IPS-20b (cell line): Measurements from ENCODE around the gene TDRD3.

ENCODE experiments used
- H3K27ac ChIP-seq: one replicate; pipeline ENCODE4 v1.5.1; 2013; ENCODE audit warnings: low read length
- H3K27me3 ChIP-seq: 2 replicates; pipeline ENCODE4 v1.6.1; 2013; ENCODE audit warnings: mild to moderate bottlenecking, low read length, inconsistent platforms; ENCODE audit not compliant: insufficient read depth
- H3K36me3 ChIP-seq: 2 replicates; pipeline ENCODE4 v1.6.1; 2013; ENCODE audit warnings: low read depth, mild to moderate bottlenecking, inconsistent platforms, low read length, moderate library complexity; ENCODE audit not compliant: insufficient read depth
- H3K4me1 ChIP-seq: 2 replicates; pipeline ENCODE4 v1.6.1; 2013; ENCODE audit warnings: mild to moderate bottlenecking, control low read depth, inconsistent platforms, low read length, moderate library complexity; ENCODE audit not compliant: insufficient read depth
- H3K4me3 ChIP-seq: 2 replicates; pipeline ENCODE4 v1.5.1; 2013; ENCODE audit warnings: mild to moderate bottlenecking, low read length, inconsistent platforms
- H3K9ac ChIP-seq: 2 replicates; pipeline ENCODE4 v1.6.1; 2013; ENCODE audit warnings: low read depth, mild to moderate bottlenecking, inconsistent platforms, low read length, moderate library complexity
- H3K9me3 ChIP-seq: 2 replicates; pipeline ENCODE4 v1.6.1; 2013; ENCODE audit warnings: mild to moderate bottlenecking, low read depth, low read length, inconsistent platforms; ENCODE audit not compliant: insufficient read depth

Gene TDRD3

GRCh38 chr13:60426075-60426474, 29.1 kb downstream of the TDRD3 start:
- H3K27me3 ChIP-seq: no peaks in the 10 kb centered on the region

GRCh38 chr13:60427285-60427684, 30.3 kb downstream of the TDRD3 start:
- no peaks in the 10 kb centered on the region for H3K4me1 ChIP-seq
- H3K9me3 ChIP-seq: no peaks in the 10 kb centered on the region
- no peak overlapping the region for H3K4me3 ChIP-seq
- no peaks in the 10 kb centered on the region for H3K27me3 ChIP-seq
- H3K27ac ChIP-seq: no peak overlapping the region
- no peak overlapping the region for H3K9ac ChIP-seq
- no peaks in the 10 kb centered on the region for H3K36me3 ChIP-seq

More at GRCh38 chr13:60426075-60426474, 29.1 kb downstream of the TDRD3 start:
- no peak overlapping the region for H3K9ac ChIP-seq
- H3K9me3 ChIP-seq: no peaks in the 10 kb centered on the region
- no peak overlapping the region for H3K27ac ChIP-seq
- H3K36me3 ChIP-seq: no peaks in the 10 kb centered on the region
- no peaks in the 10 kb centered on the region for H3K4me1 ChIP-seq
- H3K4me3 ChIP-seq: no peak overlapping the region

DNA sequence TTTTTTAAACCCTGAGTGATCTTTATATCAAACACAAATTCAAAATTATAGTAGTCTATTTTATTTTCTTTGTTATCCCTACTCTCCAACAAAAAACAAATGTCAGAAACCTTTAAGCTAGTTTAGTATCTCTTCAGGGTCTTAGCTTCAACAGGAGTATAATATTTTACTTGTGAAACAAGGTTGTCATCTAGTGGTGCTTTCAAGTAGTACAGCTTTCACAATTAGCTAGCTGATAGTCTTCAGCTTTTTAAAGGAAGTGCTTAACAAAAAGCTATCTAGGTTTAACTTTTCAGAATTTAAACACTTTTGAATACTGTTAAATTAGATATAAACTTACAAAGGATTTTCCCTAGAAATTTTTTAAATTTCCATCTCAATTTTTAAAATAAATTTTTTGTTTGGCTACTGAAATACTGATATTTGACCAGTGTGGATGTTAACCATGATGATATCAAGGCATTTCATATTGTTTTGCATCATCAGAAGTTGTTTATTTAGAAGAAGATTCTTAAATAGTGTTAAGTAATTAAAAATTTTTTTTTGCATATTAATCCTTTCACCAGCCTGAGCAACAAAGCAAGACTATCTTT, 34.2 kb downstream of the TDRD3 start:
- Histone ChIP-seq H3K9me3 (no peaks in the 10 kb centered on the region), H3K4me1 (no peaks in the 10 kb centered on the region), H3K27me3 (no peaks in the 10 kb centered on the region), H3K9ac (no peak overlapping the region), H3K27ac (no peak overlapping the region), H3K36me3 (no peaks in the 10 kb centered on the region), H3K4me3 (no peak overlapping the region)

- H3K4me3 ChIP-seq: no peak overlapping the region
- no peaks in the 10 kb centered on the region for H3K4me1 ChIP-seq
- H3K27me3 ChIP-seq: no peaks in the 10 kb centered on the region
- H3K36me3 ChIP-seq: no peaks in the 10 kb centered on the region
- H3K27ac ChIP-seq: no peak overlapping the region
- peaks cover 4% of the 10 kb centered on the region; the same call in 1 of the 2 replicates for H3K9me3 ChIP-seq
- no peak overlapping the region for H3K9ac ChIP-seq
Measured at GRCh38 chr13:60433505-60433904, 36.5 kb downstream of the TDRD3 start.

DNA sequence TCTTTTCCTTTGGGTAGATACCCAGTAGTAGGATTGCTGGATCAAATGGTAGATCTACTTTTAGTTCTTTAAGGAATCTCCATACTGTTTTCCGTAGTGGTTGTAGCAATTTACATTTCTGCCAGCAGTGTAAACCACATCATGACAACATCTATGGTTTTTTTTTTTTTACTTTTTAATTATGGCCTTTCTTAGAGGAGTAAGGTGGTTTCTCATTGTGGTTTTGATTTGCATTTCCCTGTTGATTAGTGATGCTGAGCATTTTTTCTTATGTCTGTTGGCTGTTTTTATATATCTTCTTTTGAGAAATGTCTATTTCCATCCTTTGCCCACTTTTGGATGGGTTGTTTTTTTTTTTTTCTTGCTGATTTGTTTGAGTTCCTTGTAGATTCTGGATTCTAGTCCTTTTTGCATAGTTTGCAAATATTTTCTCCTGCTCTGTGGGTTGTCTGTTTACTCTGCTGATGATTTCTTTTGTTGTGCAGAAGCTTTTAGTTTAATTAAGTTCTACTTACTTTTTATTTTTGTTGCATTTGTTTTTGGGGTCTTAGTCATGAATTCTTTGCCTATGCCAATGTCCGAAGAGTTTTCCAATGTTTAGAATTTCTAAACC, 38.8 kb downstream of the TDRD3 start:
- H3K9ac ChIP-seq: no peak overlapping the region
- no peak overlapping the region for H3K27ac ChIP-seq
- H3K4me1 ChIP-seq: peaks cover 2% of the 10 kb centered on the region; the same call in 1 of the 2 replicates
- no peaks in the 10 kb centered on the region for H3K36me3 ChIP-seq
- H3K27me3 ChIP-seq: no peaks in the 10 kb centered on the region
- peaks cover 4% of the 10 kb centered on the region; the same call in 1 of the 2 replicates for H3K9me3 ChIP-seq
- no peak overlapping the region for H3K4me3 ChIP-seq

- Histone ChIP-seq H3K36me3 (no peaks in the 10 kb centered on the region), H3K27me3 (no peaks in the 10 kb centered on the region), H3K9me3 (peaks cover 4% of the 10 kb centered on the region; the same call in 1 of the 2 replicates), H3K4me3 (no peak overlapping the region), H3K9ac (no peak overlapping the region), H3K4me1 (peaks cover 2% of the 10 kb centered on the region; the same call in 1 of the 2 replicates), H3K27ac (no peak overlapping the region)
Measured at GRCh38 chr13:60439201-60439600, 42.2 kb downstream of the TDRD3 start.

- H3K4me3 ChIP-seq: no peak overlapping the region
- no peaks in the 10 kb centered on the region for H3K36me3 ChIP-seq
- no peak overlapping the region for H3K9ac ChIP-seq
- H3K27me3 ChIP-seq: no peaks in the 10 kb centered on the region
- H3K4me1 ChIP-seq: peaks cover 2% of the 10 kb centered on the region; the same call in 1 of the 2 replicates
- no peaks in the 10 kb centered on the region for H3K9me3 ChIP-seq
- H3K27ac ChIP-seq: no peak overlapping the region
Measured at GRCh38 chr13:60441761-60442160, 44.7 kb downstream of the TDRD3 start.

DNA sequence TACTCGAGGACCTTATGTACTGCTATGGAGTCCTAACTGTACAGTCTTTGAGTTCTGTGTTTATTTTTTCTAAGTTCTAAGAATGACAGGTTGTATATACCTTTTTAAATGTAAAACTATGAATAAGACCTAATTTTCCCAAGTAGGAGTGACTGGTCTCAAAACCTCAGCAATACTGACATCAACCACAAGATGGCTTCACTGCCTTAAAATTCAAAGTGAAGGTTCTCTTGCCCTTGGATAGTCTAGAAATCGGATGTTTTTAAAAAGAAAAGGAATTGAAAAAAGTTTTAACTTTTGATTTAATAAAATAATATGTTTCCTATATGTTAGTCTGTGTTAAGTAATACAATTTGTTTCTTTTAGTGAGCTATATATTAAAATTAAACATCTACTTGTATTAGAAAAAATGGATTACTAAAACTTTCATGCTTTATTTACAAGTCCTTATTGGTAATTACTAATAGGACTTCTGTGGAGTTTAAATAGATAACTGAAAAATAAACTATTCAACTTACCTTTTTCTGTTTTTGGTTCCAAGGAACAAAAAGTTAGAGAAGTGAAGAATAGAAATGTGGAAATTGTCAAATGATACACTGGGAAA, 52.0 kb downstream of the TDRD3 start:
- Histone ChIP-seq H3K4me1 (peaks cover 7% of the 10 kb centered on the region; the same call in 1 of the 2 replicates), H3K36me3 (no peaks in the 10 kb centered on the region), H3K4me3 (no peak overlapping the region), H3K9ac (no peak overlapping the region), H3K27me3 (no peaks in the 10 kb centered on the region), H3K27ac (no peak overlapping the region), H3K9me3 (no peaks in the 10 kb centered on the region)

- Histone ChIP-seq H3K4me1 (peaks cover 7% of the 10 kb centered on the region; the same call in 1 of the 2 replicates), H3K9ac (no peak overlapping the region), H3K27me3 (no peaks in the 10 kb centered on the region), H3K9me3 (no peaks in the 10 kb centered on the region), H3K4me3 (no peak overlapping the region), H3K27ac (no peak overlapping the region), H3K36me3 (no peaks in the 10 kb centered on the region)
Measured at GRCh38 chr13:60453490-60453889, 56.5 kb downstream of the TDRD3 start.

DNA sequence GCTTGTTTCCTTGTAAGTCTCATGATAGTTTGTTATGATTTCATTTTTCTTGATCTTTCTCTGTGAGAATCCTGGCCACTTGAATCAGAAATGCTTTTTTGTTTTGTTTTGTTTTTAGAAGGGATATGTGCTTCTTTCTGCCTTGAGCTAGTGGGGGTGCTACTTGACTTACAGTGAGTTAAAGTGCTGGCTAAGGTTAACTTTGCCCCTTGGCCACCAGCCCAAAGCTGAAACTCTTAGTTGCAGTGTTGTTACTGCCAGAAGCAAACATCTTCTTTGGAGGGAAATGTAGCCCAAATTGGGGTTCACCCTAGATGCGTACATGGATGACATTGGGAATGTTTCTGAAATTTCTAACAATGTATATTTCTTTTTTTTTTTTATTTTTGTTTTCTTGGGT, 57.4 kb downstream of the TDRD3 start:
- Histone ChIP-seq H3K27ac (no peak overlapping the region), H3K27me3 (no peaks in the 10 kb centered on the region), H3K4me3 (no peak overlapping the region), H3K36me3 (no peaks in the 10 kb centered on the region), H3K4me1 (peaks cover 7% of the 10 kb centered on the region; the same call in 1 of the 2 replicates), H3K9ac (no peak overlapping the region), H3K9me3 (no peaks in the 10 kb centered on the region)

DNA sequence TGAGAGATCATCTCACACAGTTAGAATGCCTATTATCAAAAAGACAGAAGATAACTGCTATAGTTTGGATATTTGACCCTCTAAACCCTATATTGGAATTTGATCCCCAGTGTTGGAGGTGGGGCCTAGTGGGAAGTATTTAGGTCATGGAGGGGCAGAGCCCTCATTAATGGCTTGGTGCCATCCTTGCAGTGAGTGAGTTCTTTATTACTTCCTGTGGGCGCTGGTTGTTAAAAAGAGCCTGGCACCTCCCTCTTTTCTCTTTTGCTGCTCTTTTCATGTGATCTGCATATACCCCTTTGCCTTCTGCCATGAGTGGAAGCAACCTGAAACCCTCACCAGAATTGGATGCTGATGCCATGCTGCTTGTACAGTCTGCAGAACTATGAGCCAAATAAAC, 66.8 kb downstream of the TDRD3 start:
- Histone ChIP-seq H3K9ac (no peak overlapping the region), H3K4me1 (no peaks in the 10 kb centered on the region), H3K4me3 (no peak overlapping the region), H3K36me3 (no peaks in the 10 kb centered on the region; the same call in 1 of the 2 replicates), H3K9me3 (no peaks in the 10 kb centered on the region; the same call in 1 of the 2 replicates), H3K27me3 (no peaks in the 10 kb centered on the region), H3K27ac (no peak overlapping the region)

DNA sequence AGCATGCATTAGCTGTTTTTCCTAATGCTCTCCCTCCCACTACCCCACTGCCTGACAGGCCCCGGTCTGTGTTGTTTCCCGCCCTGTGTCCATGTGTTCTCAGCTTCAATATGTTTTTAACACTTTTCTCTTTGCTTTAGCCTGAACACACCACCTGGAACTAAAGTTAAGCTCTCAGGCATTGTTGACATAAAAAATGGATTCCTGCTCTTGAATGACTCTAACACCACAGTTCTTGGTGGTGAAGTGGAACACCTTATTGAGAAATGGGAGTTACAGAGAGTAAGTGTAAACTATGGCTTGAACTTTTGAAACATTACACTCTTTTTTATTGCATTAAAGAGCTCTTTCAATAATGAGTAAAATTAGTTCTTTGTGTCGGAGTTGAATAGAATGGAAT, 70.1 kb downstream of the TDRD3 start:
- Histone ChIP-seq H3K36me3 (no peaks in the 10 kb centered on the region; the same call in 1 of the 2 replicates), H3K27ac (no peak overlapping the region), H3K9me3 (no peaks in the 10 kb centered on the region; the same call in 1 of the 2 replicates), H3K4me1 (no peaks in the 10 kb centered on the region), H3K9ac (no peak overlapping the region), H3K27me3 (no peaks in the 10 kb centered on the region), H3K4me3 (no peak overlapping the region)
